Measurements from ENCODE around the gene IRF2BPL.

IRF2BPL gene

GRCh38 chr14:77062261-77062660 lies 33.8 kb upstream of the IRF2BPL start:
- TF ChIP-seq, protein P1, sequence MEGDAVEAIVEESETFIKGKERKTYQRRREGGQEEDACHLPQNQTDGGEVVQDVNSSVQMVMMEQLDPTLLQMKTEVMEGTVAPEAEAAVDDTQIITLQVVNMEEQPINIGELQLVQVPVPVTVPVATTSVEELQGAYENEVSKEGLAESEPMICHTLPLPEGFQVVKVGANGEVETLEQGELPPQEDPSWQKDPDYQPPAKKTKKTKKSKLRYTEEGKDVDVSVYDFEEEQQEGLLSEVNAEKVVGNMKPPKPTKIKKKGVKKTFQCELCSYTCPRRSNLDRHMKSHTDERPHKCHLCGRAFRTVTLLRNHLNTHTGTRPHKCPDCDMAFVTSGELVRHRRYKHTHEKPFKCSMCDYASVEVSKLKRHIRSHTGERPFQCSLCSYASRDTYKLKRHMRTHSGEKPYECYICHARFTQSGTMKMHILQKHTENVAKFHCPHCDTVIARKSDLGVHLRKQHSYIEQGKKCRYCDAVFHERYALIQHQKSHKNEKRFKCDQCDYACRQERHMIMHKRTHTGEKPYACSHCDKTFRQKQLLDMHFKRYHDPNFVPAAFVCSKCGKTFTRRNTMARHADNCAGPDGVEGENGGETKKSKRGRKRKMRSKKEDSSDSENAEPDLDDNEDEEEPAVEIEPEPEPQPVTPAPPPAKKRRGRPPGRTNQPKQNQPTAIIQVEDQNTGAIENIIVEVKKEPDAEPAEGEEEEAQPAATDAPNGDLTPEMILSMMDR (IDR thresholded peaks at IDR 0.05; ENCODE audit: low read depth, low read length) = no peak
- no peak overlapping the region for H3K4me3 ChIP-seq (ENCODE audit: low read depth, low read length)

DNA sequence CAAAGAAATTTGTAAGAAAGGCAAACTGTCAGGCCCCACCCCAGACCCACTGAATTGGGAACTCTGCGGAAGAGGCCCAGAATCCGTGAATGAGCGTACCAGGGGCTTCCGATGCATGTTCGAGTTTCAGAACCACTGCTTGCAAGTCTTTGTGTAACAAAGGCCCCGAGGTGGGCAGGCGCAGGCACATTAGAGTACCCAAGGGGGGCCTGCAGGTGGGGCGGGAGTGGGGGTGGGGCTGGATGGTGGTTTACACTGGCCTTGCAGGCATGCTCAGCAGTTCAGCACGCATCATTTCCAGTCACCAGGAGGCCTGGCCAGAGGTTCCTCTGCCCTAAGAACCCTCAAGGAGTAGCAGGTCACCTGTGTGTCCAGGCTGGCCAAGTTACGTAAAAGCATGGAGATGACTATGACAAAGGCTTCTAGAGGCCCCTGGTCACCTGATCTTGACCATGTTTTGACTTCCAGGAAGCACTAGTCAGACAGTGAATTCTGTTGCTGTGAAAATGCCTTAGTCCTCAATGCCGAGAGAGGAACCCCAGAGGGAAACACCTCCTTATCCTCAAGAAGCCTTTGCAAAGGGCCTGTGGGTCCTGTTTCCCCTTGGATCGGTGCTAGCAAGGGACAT lies 33.2 kb upstream of the IRF2BPL start:
- TF ChIP-seq, protein P1 (IDR thresholded peaks at IDR 0.05; ENCODE audit: low read depth, low read length) = no peak
- H3K4me3 ChIP-seq (ENCODE audit: low read depth, low read length) = no peak overlapping the region

GRCh38 chr14:77059276-77059915 lies 30.9 kb upstream of the IRF2BPL start:
- TF ChIP-seq, protein P1 (IDR thresholded peaks at IDR 0.05; ENCODE audit: low read depth, low read length) = no peak
- no peak overlapping the region for H3K4me3 ChIP-seq (ENCODE audit: low read depth, low read length)

DNA sequence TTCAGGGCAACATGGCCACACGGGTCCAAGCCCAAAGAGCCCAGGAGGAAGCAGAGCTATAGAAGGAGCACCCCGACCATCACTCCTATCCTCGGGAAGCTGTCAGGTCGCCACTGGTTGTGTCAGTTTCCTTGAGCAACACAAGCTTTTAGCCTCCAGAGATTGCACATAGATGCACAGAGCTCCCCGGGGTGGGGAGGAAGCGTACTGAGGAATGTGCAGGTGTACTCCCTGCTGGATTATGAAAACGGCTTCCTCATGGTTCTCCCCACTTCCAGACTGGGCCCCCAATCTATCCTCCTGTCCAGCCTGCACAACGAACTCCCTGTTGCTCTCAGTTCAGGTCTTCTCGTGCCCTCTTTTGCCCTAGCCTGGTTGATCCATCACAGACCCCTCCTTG lies 30.3 kb upstream of the IRF2BPL start:
- no peak overlapping the region for H3K4me3 ChIP-seq (ENCODE audit: low read depth, low read length)
- TF ChIP-seq, protein P1 (IDR thresholded peaks at IDR 0.05; ENCODE audit: low read depth, low read length) = no peak

GRCh38 chr14:77058117-77058516 lies 29.6 kb upstream of the IRF2BPL start:
- TF ChIP-seq, protein P1 (IDR thresholded peaks at IDR 0.05; ENCODE audit: low read depth, low read length) = no peak
- H3K4me3 ChIP-seq (ENCODE audit: low read depth, low read length) = no peak overlapping the region

- no peak overlapping the region for H3K4me3 ChIP-seq (ENCODE audit: low read depth, low read length)
- TF ChIP-seq, protein P1 (IDR thresholded peaks at IDR 0.05; ENCODE audit: low read depth, low read length) = no peak
These were observed 27.5 kb upstream of the IRF2BPL start for GRCh38 chr14:77055981-77056380.

GRCh38 chr14:77055306-77055705 lies 26.8 kb upstream of the IRF2BPL start:
- no peak overlapping the region for H3K4me3 ChIP-seq (ENCODE audit: low read depth, low read length)
- TF ChIP-seq, protein P1 (IDR thresholded peaks at IDR 0.05; ENCODE audit: low read depth, low read length) = no peak

Data from WI38 (cell line).